Measurements from ENCODE around the gene ASPSCR1. TPM values are rescaled to one million over a fixed set of nuclear protein-coding genes. Genes with fewer than 3 reads are reported as not detected.

Gene ASPSCR1
- total RNA-seq, 1 donor from 2014 or later, result 55.5 TPM

DNA sequence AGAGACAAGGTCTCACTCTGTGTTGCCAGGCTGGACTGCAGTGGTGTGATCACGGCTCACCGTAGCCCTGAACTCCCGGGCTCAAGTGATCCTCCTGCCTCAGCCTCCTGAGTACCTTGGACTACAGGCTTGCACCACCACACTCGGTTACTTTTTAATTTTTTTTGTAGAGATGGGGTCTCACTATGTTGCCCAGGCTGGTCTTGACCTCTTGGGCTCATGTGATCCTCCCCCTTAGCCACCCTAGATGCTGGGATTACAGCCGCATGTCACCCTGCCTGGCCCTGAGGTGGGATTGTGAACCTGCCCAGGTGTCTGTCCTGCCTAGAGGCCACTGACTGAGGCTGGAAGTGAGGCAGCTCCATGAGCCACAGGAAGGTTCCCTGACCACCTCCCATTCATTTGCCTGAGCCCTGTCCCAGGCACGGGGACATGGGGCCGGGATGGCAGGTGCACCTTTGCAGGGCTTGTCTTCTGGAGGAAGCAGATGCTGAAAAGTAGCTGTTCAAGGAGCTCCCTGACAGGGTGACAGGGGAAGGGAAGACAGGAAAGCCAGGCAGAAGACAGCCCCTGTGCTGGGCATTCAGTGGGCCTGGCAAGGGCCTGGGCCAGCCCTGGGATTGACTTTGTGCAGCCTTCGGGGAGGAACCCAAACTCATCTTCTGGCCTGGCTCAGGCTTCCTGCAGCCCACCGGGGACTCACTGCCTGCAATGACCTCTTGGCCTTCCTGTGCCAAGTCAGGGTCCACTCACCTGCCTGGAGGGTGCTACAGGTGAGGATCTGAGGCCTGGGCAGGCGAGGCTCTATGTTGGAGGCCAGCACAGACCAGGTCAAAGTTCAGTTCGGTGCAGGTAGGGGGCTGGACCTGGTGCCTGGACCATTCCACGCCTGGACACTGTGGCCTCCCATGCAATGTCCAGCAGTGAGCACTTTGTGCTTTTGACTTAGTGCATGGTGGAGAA is 8.3 kb upstream of the ASPSCR1 start:
- Mint-ChIP-seq H3K4me3 (ENCODE audit: low read depth) (no peak overlapping the region), H3K9me3 (ENCODE audit: low read depth) (no peaks in the 10 kb centered on the region), H3K4me1 (ENCODE audit: low read depth) (peaks cover 1% of the 10 kb centered on the region), H3K27me3 (peaks cover 25% of the 10 kb centered on the region), H3K36me3 (ENCODE audit: insufficient read depth) (no peaks in the 10 kb centered on the region), H3K27ac (no peak overlapping the region)
- TF ChIP-seq, protein P1, sequence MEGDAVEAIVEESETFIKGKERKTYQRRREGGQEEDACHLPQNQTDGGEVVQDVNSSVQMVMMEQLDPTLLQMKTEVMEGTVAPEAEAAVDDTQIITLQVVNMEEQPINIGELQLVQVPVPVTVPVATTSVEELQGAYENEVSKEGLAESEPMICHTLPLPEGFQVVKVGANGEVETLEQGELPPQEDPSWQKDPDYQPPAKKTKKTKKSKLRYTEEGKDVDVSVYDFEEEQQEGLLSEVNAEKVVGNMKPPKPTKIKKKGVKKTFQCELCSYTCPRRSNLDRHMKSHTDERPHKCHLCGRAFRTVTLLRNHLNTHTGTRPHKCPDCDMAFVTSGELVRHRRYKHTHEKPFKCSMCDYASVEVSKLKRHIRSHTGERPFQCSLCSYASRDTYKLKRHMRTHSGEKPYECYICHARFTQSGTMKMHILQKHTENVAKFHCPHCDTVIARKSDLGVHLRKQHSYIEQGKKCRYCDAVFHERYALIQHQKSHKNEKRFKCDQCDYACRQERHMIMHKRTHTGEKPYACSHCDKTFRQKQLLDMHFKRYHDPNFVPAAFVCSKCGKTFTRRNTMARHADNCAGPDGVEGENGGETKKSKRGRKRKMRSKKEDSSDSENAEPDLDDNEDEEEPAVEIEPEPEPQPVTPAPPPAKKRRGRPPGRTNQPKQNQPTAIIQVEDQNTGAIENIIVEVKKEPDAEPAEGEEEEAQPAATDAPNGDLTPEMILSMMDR (IDR thresholded peaks at IDR 0.05; ENCODE audit: unreplicated experiment), result no peak
- no peak for DNase-seq (ENCODE audit: low spot score, unreplicated experiment)

DNA sequence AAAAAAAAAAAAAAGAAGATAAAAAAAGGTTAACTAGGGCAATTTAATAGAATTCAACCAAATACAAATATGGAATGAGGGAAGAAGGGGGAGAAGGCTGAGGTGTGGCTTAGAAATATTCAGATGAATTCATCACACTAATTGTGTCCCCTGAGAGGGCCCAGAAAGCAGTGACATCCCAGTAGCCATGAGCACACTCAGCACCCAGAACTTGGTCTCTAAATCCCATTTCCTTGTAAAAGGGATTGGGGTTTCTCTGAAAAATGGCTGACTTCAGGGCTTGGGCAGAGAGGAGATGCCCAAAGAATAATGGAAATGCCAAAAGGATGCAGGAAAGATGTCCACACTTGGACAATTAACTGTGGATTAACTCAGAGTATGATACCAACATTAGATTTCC is 4.0 kb upstream of the ASPSCR1 start:
- Mint-ChIP-seq H3K9me3 (ENCODE audit: low read depth) (no peaks in the 10 kb centered on the region), H3K4me1 (ENCODE audit: low read depth) (no peaks in the 10 kb centered on the region), H3K27ac (no peak overlapping the region), H3K27me3 (peaks cover 10% of the 10 kb centered on the region), H3K36me3 (ENCODE audit: insufficient read depth) (no peaks in the 10 kb centered on the region), H3K4me3 (ENCODE audit: low read depth) (no peak overlapping the region)
- TF ChIP-seq, protein P1 (IDR thresholded peaks at IDR 0.05; ENCODE audit: unreplicated experiment), result no peak
- DNase-seq (ENCODE audit: low spot score, unreplicated experiment), result no peak

DNA sequence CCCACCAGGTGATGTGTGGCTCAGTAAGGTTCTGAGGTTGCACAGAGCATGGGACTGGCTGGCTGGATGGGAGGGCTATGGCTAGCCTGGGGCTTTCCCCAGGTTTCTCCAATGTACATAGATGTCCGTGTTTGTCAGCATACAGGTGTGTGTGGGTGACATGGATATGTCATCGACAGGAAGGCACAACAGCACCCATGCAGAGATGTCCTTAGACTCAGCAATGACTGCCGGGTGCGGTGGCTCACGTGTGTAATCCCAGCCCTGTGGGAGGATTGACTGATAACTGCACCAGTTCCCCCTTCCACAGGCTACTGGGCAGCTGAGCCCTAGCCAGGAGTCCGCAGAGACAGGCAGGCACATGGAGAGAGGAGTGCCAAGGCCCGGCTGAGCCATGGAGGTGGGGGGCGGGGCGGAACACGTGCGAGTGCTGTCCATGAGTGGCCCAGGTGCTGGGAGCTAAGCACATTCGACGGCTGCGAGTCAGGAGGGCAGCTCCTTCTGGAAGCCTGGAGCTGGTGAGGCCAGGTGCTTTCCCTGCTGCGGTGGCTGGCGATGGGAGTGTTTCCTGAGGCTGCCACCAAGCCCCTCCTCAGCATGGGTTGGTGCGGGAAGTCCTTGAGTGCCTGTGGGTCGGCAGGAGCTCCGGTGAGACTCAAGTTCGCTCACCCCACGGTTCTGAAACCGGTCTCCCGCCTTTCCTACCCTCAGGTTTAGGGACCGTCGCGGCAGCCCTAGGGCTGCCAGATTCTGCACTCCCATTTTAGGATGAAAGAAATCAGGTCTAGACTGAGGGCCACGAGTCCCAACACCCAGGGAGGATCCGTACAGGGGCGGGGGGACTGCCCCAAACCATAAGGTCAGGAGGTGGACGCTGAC is 858 bp upstream of the ASPSCR1 start:
- no peaks in the 10 kb centered on the region for H3K9me3 Mint-ChIP-seq (ENCODE audit: low read depth)
- peaks cover 2% of the 10 kb centered on the region for H3K4me1 Mint-ChIP-seq (ENCODE audit: low read depth)
- TF ChIP-seq, protein P1 (IDR thresholded peaks at IDR 0.05; ENCODE audit: unreplicated experiment), result no peak
- peaks cover 10% of the 10 kb centered on the region for H3K27me3 Mint-ChIP-seq
- DNase-seq (ENCODE audit: low spot score, unreplicated experiment), result no peak
- H3K27ac Mint-ChIP-seq, result peak overlapping the region; percentile 94
- H3K36me3 Mint-ChIP-seq (ENCODE audit: insufficient read depth), result no peaks in the 10 kb centered on the region
- H3K4me3 Mint-ChIP-seq (ENCODE audit: low read depth), result peak overlapping the region; percentile 88

DNA sequence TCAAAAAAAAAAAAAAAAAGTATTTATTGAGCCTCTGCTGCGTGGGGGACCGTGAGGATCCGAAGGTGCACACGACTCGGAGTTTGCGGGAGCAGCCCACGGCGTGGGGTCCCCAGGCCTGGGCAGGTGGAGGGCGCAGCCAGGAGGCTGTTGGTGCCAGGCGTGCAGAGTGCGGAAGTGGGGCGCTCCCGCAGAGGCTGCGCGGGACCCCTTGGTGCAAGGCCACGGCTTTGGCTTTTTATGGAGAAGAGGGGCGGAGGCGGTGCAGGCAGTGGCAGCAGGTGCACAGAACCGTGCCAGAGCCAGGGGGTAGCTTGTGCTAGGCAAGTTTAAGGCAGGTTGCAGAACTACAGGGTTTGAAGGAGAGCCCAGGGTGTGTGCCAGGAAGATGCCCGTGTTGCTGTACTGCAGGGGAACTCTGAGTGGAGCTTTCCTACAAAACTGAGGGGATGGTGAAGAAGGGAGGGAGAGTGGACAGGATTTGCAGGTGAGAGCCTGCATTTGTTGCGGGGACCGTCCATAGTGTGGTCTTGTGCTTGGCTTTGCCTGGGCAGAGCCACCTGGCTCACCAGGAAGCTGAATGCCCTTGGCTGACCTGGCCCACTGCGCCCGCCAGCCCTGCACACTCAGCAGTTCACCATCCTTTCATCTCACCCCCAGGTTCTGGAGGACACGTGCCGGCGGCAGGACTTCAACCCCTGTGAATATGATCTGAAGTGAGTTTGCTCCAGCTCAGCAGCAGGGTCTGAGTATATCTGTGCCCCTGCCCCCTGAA is 1.3 kb downstream of the ASPSCR1 start:
- TF ChIP-seq, protein P1 (IDR thresholded peaks at IDR 0.05; ENCODE audit: unreplicated experiment), result no peak
- Mint-ChIP-seq H3K9me3 (ENCODE audit: low read depth) (no peaks in the 10 kb centered on the region), H3K4me3 (ENCODE audit: low read depth) (peak overlapping the region; percentile 71), H3K36me3 (ENCODE audit: insufficient read depth) (no peaks in the 10 kb centered on the region), H3K27ac (peak overlapping the region; percentile 86), H3K27me3 (peaks cover 10% of the 10 kb centered on the region), H3K4me1 (ENCODE audit: low read depth) (peaks cover 2% of the 10 kb centered on the region)
- no peak for DNase-seq (ENCODE audit: low spot score, unreplicated experiment)

Data from progenitor cell of endocrine pancreas (in vitro differentiated cells).